ENCODE data around the gene TUBA4B. TPM values are rescaled to one million over a fixed set of nuclear protein-coding genes. Genes with fewer than 3 reads are reported as not detected.

The TUBA4B gene
- total and polyA plus RNA-seq, 2 donors (not counting 3 experiments of a cell fraction or from before 2014, with no cell fraction given), result not detected

DNA sequence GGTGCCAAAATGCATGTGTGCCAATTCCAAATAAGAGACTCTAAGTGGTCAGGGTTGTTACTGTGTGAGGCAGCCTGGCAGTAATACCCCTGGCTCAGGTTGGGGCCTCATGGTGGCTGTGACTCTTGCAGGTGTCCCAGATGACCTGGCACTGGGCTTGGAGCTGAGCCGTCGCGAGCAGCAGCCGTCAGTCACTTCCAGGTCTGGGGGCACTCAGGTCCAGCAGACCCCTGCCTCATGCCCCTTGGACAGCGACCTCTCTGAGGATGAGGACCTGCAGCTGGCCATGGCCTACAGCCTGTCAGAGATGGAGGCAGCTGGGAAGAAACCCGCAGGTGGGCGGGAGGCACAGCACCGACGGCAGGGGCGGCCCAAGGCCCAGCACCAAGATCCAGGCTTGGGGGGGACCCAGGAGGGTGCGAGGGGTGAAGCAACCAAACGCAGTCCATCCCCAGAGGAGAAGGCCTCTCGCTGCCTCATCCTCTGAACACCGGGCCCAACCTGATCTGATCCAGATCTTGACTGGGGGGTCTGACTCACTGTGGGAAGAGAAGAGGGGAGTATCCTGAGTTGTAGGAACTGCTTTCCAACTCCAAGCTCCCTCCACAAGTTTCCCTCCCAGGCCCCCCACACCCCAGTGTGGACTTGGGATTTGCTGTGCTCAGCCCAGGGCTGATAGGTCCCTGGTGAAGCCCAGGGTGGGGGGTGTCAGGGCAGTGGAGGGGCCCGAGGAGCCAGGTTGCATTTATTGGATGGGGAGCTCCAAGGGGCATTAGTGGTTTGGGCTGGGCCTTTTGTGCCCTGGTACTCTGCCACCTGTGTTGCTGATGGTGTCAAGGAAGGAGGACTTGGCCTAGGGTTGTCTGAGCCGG lies 31.7 kb downstream of the TUBA4B start:
- Histone ChIP-seq H2AFZ (ENCODE audit: low read depth, low read length) (no peak overlapping the region), H3K36me3 (ENCODE audit: control insufficient read depth in 2 of 2, extremely low read depth in 1 of 2, insufficient read depth in 2 of 2, low read length in 2 of 2) (peaks cover 0 to 21% of the 10 kb centered on the region in 2 experiments), H3K4me3 (replicated peaks in 1 of 3; ENCODE audit: insufficient read depth in 1 of 3, low read depth in 1 of 3, low read length in 3 of 3) (no peak overlapping the region), H3K4me2 (ENCODE audit: insufficient read depth, low read length) (no peak overlapping the region), H3K9me1 (replicated peaks; ENCODE audit: control insufficient read depth, extremely low read depth, insufficient read depth, low read length) (no peaks in the 10 kb centered on the region), H3K27me3 (ENCODE audit: control insufficient read depth in 2 of 2, insufficient read depth in 2 of 2, low read length in 2 of 2) (no peaks in the 10 kb centered on the region), H3K4me1 (ENCODE audit: control insufficient read depth, extremely low read depth, insufficient read depth, low read length) (peaks cover 6% of the 10 kb centered on the region), H3K27ac (ENCODE audit: insufficient read depth, low read depth, low read length) (no peak overlapping the region), H4K20me1 (replicated peaks; ENCODE audit: control insufficient read depth, extremely low read depth, insufficient read depth, low read length) (no peaks in the 10 kb centered on the region), H3K79me2 (ENCODE audit: control insufficient read depth, insufficient read depth, low read length) (no peaks in the 10 kb centered on the region), H3K9ac (replicated peaks; ENCODE audit: extremely low read depth, insufficient read depth, low read length) (no peak overlapping the region), H3K9me3 (replicated peaks; ENCODE audit: control insufficient read depth, insufficient read depth, low read length) (no peaks in the 10 kb centered on the region)
- dilution Hi-C loops (cut with MboI; ENCODE audit: extremely low pct_ligation_motif_present, low sequenced_read_pairs), result no loop called here
- no peak for TF ChIP-seq EZH2 (IDR thresholded peaks at IDR 0.05; ENCODE audit: borderline replicate concordance, low read depth, low read length, severe bottlenecking)
- no peak for TF ChIP-seq JUN (IDR thresholded peaks at IDR 0.05; ENCODE audit: borderline replicate concordance, insufficient read depth, insufficient read length, low read depth)
- TF ChIP-seq, protein P1, sequence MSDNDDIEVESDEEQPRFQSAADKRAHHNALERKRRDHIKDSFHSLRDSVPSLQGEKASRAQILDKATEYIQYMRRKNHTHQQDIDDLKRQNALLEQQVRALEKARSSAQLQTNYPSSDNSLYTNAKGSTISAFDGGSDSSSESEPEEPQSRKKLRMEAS (IDR thresholded peaks at IDR 0.05; ENCODE audit: insufficient read depth, insufficient read length), result no peak
- no peak for TF ChIP-seq FOS (IDR thresholded peaks at IDR 0.05; ENCODE audit: borderline replicate concordance, insufficient read depth, low read length)
- TF ChIP-seq GATA2 (IDR thresholded peaks at IDR 0.05; ENCODE audit: insufficient read depth, insufficient read length, low read depth, low read length), result no peak
- no peak for TF ChIP-seq MYC (IDR thresholded peaks at IDR 0.05; ENCODE audit: low read depth, low read length)
- no peak for TF ChIP-seq POLR2A (IDR thresholded peaks at IDR 0.05; ENCODE audit: low read depth, low read length)
- TF ChIP-seq POLR2AphosphoS5 (IDR thresholded peaks at IDR 0.05; ENCODE audit: insufficient read depth, low read depth, low read length), result no peak
- TF ChIP-seq, protein P2, sequence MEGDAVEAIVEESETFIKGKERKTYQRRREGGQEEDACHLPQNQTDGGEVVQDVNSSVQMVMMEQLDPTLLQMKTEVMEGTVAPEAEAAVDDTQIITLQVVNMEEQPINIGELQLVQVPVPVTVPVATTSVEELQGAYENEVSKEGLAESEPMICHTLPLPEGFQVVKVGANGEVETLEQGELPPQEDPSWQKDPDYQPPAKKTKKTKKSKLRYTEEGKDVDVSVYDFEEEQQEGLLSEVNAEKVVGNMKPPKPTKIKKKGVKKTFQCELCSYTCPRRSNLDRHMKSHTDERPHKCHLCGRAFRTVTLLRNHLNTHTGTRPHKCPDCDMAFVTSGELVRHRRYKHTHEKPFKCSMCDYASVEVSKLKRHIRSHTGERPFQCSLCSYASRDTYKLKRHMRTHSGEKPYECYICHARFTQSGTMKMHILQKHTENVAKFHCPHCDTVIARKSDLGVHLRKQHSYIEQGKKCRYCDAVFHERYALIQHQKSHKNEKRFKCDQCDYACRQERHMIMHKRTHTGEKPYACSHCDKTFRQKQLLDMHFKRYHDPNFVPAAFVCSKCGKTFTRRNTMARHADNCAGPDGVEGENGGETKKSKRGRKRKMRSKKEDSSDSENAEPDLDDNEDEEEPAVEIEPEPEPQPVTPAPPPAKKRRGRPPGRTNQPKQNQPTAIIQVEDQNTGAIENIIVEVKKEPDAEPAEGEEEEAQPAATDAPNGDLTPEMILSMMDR (IDR thresholded peaks at IDR 0.05; ENCODE audit: extremely low read depth in 1 of 2, insufficient read depth in 1 of 2, low read depth in 1 of 2, low read length in 2 of 2), result no peak
- DNase-seq (ENCODE audit: low read depth, low spot score) (no peak), FAIRE-seq (no peak)
- CTCF ChIA-PET, result interaction anchor here (12.6 kb wide), 1 partner anchor 10 kb away, joined by 253 read pairs; no protein-coding TSS in a partner anchor
- POLR2A ChIA-PET, result no interaction called here
- intact Hi-C loops (cut with micrococcal nuclease), result no loop called here
- no TSS peak for BruUV-seq (replicated peaks)

Data from endothelial cell of umbilical vein (primary cell).